ENCODE measurements around the gene NCAM1.
"Not testable (repeated sequence)": the region's sequence is repeated elsewhere in the genome, so short reads cannot be mapped to it uniquely, and the experiment has no call there.

Gene NCAM1

DNA sequence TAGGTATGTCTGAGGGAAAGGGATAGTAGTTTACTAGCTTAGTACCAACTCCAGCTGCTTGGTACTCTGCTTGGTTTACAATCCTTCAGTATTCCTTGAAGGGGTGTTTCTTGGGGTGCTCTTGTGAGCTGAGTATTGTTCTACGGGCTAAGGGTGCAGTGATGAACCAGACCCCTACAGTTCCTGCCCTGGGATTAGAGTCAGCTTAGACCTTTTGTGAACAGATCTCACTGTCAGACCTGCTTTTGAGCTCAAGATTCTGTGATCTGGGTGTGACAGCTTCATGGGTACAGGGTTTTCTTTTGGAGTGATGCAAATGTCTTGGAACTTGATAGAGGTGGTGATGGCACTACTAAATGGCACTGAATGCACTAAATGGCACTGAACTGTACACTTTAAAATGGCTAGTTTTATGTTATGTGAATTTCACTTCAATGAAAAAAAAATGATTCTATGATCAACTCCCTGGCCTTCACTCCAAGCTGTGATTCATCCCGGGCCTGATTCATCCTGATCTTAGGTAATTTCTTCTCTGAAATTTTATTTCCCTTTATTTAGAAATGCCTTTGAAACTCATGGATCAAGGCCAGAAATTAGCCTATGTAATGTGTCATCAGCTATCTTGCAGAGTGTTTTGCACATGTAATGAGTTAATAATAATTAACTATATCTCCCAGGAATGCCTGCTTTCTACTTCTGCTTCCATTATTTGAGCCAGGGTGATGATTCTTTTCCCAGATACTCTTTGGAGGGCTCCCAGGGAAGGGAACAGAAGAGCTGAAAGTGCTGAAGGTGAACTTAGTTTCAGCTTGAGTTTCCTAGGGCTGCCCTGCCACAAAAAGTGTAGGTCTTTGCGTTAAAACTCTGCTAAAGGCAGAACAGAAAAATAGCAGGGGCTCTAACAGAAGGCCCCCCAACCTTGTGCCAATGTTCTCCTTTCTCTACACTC lies 87.9 kb downstream of the NCAM1 start:
- no peak for DNase-seq
- Histone ChIP-seq H3K27me3 (ENCODE audit: insufficient read depth, low read length, poor library complexity) (no peaks in the 10 kb centered on the region), H3K27ac (ENCODE audit: low read length) (no peak overlapping the region), H3K9me3 (ENCODE audit: insufficient read depth, low read length, severe bottlenecking) (no peaks in the 10 kb centered on the region), H3K4me2 (ENCODE audit: insufficient read depth, low read length) (no peak overlapping the region), H4K20me1 (ENCODE audit: insufficient read depth, low read length) (no peaks in the 10 kb centered on the region), H3K9ac (ENCODE audit: low read depth, low read length) (no peak overlapping the region), H3K4me3 (ENCODE audit: low read depth in 1 of 2, low read length in 2 of 2) (no peak overlapping the region), H3K36me3 (ENCODE audit: insufficient read depth, low read length) (no peaks in the 10 kb centered on the region), H3K4me1 (ENCODE audit: insufficient read depth, low read length) (no peaks in the 10 kb centered on the region), H3K79me2 (ENCODE audit: insufficient read depth, low read length) (no peaks in the 10 kb centered on the region), H2AFZ (ENCODE audit: low read depth, low read length) (no peak overlapping the region)
- no peak for ATAC-seq (ENCODE audit: insufficient read depth, low read depth)
- no peak for TF ChIP-seq EZH2 (IDR thresholded peaks at IDR 0.05; ENCODE audit: borderline replicate concordance, low read depth, low read length, severe bottlenecking)
- TF ChIP-seq, protein P1, sequence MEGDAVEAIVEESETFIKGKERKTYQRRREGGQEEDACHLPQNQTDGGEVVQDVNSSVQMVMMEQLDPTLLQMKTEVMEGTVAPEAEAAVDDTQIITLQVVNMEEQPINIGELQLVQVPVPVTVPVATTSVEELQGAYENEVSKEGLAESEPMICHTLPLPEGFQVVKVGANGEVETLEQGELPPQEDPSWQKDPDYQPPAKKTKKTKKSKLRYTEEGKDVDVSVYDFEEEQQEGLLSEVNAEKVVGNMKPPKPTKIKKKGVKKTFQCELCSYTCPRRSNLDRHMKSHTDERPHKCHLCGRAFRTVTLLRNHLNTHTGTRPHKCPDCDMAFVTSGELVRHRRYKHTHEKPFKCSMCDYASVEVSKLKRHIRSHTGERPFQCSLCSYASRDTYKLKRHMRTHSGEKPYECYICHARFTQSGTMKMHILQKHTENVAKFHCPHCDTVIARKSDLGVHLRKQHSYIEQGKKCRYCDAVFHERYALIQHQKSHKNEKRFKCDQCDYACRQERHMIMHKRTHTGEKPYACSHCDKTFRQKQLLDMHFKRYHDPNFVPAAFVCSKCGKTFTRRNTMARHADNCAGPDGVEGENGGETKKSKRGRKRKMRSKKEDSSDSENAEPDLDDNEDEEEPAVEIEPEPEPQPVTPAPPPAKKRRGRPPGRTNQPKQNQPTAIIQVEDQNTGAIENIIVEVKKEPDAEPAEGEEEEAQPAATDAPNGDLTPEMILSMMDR (IDR thresholded peaks at IDR 0.05; ENCODE audit: borderline replicate concordance, extremely low read depth, low read length, poor library complexity, severe bottlenecking): no peak

DNA sequence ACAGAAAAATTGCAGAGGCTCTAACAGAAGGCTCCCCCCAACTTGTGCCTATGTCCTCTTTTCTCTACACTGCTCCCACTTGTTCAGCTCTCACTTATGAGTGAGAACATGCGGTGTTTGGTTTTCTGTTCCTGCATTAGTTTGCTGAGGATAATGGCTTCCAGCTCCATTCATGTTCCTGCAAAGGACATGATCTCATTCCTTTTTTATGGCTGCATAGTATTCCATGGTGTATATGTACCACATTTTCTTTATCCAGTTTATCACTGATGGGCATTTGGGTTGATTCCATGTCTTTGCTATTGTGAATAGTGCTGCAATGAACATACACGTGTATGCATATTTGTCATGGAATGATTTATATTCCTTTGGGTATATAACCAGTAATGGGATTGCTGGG lies 91.8 kb downstream of the NCAM1 start:
- not testable (repeated sequence) for H3K79me2 ChIP-seq (ENCODE audit: insufficient read depth, low read length); H3K36me3 ChIP-seq (ENCODE audit: insufficient read depth, low read length); H3K9me3 ChIP-seq (ENCODE audit: insufficient read depth, low read length, severe bottlenecking); H3K9ac ChIP-seq (ENCODE audit: low read depth, low read length); H2AFZ ChIP-seq (ENCODE audit: low read depth, low read length); H3K27ac ChIP-seq (ENCODE audit: low read length); H3K4me1 ChIP-seq (ENCODE audit: insufficient read depth, low read length); H3K4me3 ChIP-seq (ENCODE audit: low read depth in 1 of 2, low read length in 2 of 2); H3K27me3 ChIP-seq (ENCODE audit: insufficient read depth, low read length, poor library complexity); H4K20me1 ChIP-seq (ENCODE audit: insufficient read depth, low read length); H3K4me2 ChIP-seq (ENCODE audit: insufficient read depth, low read length); ATAC-seq (ENCODE audit: insufficient read depth, low read depth); DNase-seq

DNA sequence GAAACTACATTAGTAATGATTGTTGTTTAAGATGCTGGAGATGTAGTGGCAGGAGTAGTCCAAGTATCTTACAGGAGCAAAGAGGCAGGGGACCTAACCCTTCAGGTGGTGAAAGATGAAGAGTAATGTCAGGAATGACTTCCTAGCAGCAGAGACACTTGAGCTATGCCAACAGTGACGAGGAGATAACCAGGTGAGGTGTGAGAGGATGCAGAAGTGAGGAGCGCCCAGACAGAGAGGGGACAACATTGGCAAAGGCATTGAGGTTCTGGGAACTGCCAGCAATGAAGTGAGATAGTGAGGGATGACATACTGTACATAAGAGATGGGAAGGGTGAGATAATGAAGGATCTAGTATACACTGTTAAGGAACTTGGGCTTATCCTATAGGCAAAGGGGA lies 95.8 kb downstream of the NCAM1 start:
- Histone ChIP-seq H3K9ac (ENCODE audit: low read depth, low read length) (no peak overlapping the region), H3K79me2 (ENCODE audit: insufficient read depth, low read length) (no peaks in the 10 kb centered on the region), H3K4me2 (ENCODE audit: insufficient read depth, low read length) (no peak overlapping the region), H3K27me3 (ENCODE audit: insufficient read depth, low read length, poor library complexity) (no peaks in the 10 kb centered on the region), H3K27ac (ENCODE audit: low read length) (no peak overlapping the region), H3K4me1 (ENCODE audit: insufficient read depth, low read length) (no peaks in the 10 kb centered on the region), H4K20me1 (ENCODE audit: insufficient read depth, low read length) (no peaks in the 10 kb centered on the region), H3K36me3 (ENCODE audit: insufficient read depth, low read length) (no peaks in the 10 kb centered on the region), H3K9me3 (ENCODE audit: insufficient read depth, low read length, severe bottlenecking) (no peaks in the 10 kb centered on the region), H3K4me3 (ENCODE audit: low read depth in 1 of 2, low read length in 2 of 2) (no peak overlapping the region), H2AFZ (ENCODE audit: low read depth, low read length) (no peak overlapping the region)
- no peak for TF ChIP-seq EZH2 (IDR thresholded peaks at IDR 0.05; ENCODE audit: borderline replicate concordance, low read depth, low read length, severe bottlenecking)
- TF ChIP-seq, protein P1 (IDR thresholded peaks at IDR 0.05; ENCODE audit: borderline replicate concordance, extremely low read depth, low read length, poor library complexity, severe bottlenecking): no peak
- DNase-seq (no peak), ATAC-seq (ENCODE audit: insufficient read depth, low read depth) (no peak)

DNA sequence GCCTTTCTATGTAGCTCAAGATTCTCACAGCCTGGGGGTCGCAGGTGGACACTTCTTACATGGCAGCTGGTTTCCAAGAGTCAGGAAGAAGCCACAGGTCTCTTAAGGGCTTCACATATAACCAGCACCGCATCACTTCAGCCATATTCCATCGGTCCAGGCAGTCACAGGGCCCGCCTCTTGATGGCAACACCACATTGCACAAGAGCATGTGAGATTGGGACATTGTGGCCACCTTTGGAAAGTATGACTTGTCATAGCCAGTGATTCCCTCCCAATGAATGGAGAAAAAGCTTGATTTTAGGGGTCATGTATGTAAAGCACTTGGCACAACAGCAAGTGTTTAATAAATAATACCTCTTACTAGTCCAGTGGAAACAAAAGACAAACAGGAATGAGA lies 98.3 kb downstream of the NCAM1 start:
- H4K20me1 ChIP-seq (ENCODE audit: insufficient read depth, low read length): no peaks in the 10 kb centered on the region
- no peaks in the 10 kb centered on the region for H3K4me1 ChIP-seq (ENCODE audit: insufficient read depth, low read length)
- H3K36me3 ChIP-seq (ENCODE audit: insufficient read depth, low read length): no peaks in the 10 kb centered on the region
- ATAC-seq (ENCODE audit: insufficient read depth, low read depth) (no peak), DNase-seq (no peak)
- no peak overlapping the region for H3K4me2 ChIP-seq (ENCODE audit: insufficient read depth, low read length)
- no peak overlapping the region for H3K4me3 ChIP-seq (ENCODE audit: low read depth in 1 of 2, low read length in 2 of 2)
- no peaks in the 10 kb centered on the region for H3K9me3 ChIP-seq (ENCODE audit: insufficient read depth, low read length, severe bottlenecking)
- no peaks in the 10 kb centered on the region for H3K79me2 ChIP-seq (ENCODE audit: insufficient read depth, low read length)
- H3K27ac ChIP-seq (ENCODE audit: low read length): no peak overlapping the region
- peaks cover 4% of the 10 kb centered on the region for H3K27me3 ChIP-seq (ENCODE audit: insufficient read depth, low read length, poor library complexity)
- H3K9ac ChIP-seq (ENCODE audit: low read depth, low read length): no peak overlapping the region
- TF ChIP-seq, protein P1 (IDR thresholded peaks at IDR 0.05; ENCODE audit: borderline replicate concordance, extremely low read depth, low read length, poor library complexity, severe bottlenecking): no peak
- TF ChIP-seq EZH2 (IDR thresholded peaks at IDR 0.05; ENCODE audit: borderline replicate concordance, low read depth, low read length, severe bottlenecking): no peak
- H2AFZ ChIP-seq (ENCODE audit: low read depth, low read length): no peak overlapping the region
